ENCODE data around the gene POU6F1.

DNA sequence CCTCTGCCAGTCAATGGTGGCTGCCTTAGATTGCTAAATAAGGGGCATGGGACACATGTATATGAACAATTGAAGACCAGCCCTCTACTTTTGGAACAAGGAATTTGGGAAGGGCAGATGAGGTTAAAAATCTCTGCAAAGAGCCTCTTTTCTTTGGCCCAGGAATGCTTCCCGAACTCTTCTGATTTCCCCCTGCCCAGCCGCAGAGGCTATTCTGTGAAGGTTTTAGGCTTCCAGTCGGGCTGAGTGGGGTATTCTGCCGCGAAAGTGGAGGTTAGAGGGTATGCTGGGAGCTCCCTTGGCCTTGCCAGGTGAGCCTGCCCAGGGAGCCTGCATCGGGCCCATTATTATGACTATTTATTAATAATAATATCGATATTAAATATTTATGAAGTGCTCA is 1.2 kb downstream of the POU6F1 start:
- TF ChIP-seq, protein P1, sequence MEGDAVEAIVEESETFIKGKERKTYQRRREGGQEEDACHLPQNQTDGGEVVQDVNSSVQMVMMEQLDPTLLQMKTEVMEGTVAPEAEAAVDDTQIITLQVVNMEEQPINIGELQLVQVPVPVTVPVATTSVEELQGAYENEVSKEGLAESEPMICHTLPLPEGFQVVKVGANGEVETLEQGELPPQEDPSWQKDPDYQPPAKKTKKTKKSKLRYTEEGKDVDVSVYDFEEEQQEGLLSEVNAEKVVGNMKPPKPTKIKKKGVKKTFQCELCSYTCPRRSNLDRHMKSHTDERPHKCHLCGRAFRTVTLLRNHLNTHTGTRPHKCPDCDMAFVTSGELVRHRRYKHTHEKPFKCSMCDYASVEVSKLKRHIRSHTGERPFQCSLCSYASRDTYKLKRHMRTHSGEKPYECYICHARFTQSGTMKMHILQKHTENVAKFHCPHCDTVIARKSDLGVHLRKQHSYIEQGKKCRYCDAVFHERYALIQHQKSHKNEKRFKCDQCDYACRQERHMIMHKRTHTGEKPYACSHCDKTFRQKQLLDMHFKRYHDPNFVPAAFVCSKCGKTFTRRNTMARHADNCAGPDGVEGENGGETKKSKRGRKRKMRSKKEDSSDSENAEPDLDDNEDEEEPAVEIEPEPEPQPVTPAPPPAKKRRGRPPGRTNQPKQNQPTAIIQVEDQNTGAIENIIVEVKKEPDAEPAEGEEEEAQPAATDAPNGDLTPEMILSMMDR (IDR thresholded peaks at IDR 0.05), result no peak
- TF ChIP-seq EP300 (IDR thresholded peaks at IDR 0.05), result no peak

Data from upper lobe of left lung (tissue), 4 donors.